ENCODE measurements around the gene TMEM131. TPM values are rescaled to one million over a fixed set of nuclear protein-coding genes. Genes with fewer than 3 reads are reported as not detected.
A peak's percentile ranks its signal among the peaks of the same experiment; 100 is the strongest.

TMEM131 gene
- total RNA-seq, 2 experiments from 2014 or later: 25.8 to 32.5 TPM

GRCh38 chr2:97792416-97792815 is 203.3 kb downstream of the TMEM131 start:
- peaks cover 7% of the 10 kb centered on the region for H3K36me3 Mint-ChIP-seq (ENCODE audit: low read depth)
- H3K4me3 Mint-ChIP-seq: no peak overlapping the region
- no peak for ATAC-seq
- DNase-seq: no peak
- H3K27me3 Mint-ChIP-seq: no peaks in the 10 kb centered on the region
- POLR2A ChIA-PET: no interaction called here
- H3K4me1 Mint-ChIP-seq: no peaks in the 10 kb centered on the region
- CTCF ChIA-PET: interaction anchor here (0.6 to 0.8 kb wide), 2 partner anchors 14 to 30 kb away, joined by 3 read pairs; no protein-coding TSS in a partner anchor
- no peak overlapping the region for H3K27ac Mint-ChIP-seq
- intact Hi-C loops (cut with DNase I, micrococcal nuclease): no loop called here
- no peaks in the 10 kb centered on the region for H3K9me3 Mint-ChIP-seq (ENCODE audit: low read depth)

DNA sequence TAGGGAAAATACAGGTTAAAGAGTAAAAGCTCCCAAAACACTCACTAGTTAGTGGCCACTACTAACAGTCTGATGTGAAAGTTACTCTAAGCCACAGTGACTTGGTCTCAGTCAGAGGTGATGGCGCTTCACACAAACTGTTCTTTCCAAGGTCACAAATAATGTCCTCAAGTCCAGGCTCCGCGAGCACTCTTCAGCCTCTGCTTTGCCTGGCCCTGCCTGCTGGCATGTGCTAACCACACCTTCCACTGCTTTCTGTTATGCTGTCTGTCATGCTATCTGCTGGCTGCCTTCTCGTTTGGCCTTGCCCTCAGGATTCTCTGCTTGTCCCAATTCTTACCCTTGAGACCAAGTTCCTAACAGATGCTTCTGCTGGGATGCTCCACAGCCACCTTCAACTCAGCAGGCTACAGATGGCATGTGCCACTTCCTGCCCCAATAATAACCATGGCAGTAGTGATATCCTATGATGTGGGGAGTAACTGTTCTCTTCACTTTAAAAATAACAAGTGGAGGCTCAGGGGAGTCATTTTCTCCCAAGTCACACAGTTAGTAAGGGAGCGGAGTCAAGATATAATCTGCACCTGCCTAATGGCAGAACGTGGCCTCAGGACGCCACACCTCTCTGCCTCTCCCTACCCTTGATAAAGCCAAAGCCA is 206.6 kb downstream of the TMEM131 start:
- CTCF ChIA-PET: interaction anchor here (1.4 kb wide), 1 partner anchor 18 kb away, joined by 3 read pairs; no protein-coding TSS in a partner anchor
- DNase-seq: no peak
- H3K36me3 Mint-ChIP-seq (ENCODE audit: low read depth): peaks cover 7% of the 10 kb centered on the region
- H3K27me3 Mint-ChIP-seq: no peaks in the 10 kb centered on the region
- POLR2A ChIA-PET: no interaction called here
- no peak overlapping the region for H3K4me3 Mint-ChIP-seq
- H3K27ac Mint-ChIP-seq: no peak overlapping the region
- ATAC-seq: no peak
- H3K9me3 Mint-ChIP-seq (ENCODE audit: low read depth): no peaks in the 10 kb centered on the region
- peaks cover 4% of the 10 kb centered on the region for H3K4me1 Mint-ChIP-seq
- intact Hi-C loops (cut with DNase I, micrococcal nuclease): no loop called here

- intact Hi-C loops (cut with DNase I, micrococcal nuclease): no loop called here
- H3K36me3 Mint-ChIP-seq (ENCODE audit: low read depth): peaks cover 4% of the 10 kb centered on the region
- H3K27ac Mint-ChIP-seq: no peak overlapping the region
- no peak overlapping the region for H3K4me3 Mint-ChIP-seq
- no peaks in the 10 kb centered on the region for H3K27me3 Mint-ChIP-seq
- H3K9me3 Mint-ChIP-seq (ENCODE audit: low read depth): no peaks in the 10 kb centered on the region
- no peak for ATAC-seq
- POLR2A ChIA-PET: no interaction called here
- CTCF ChIA-PET: interaction anchor here (1.4 kb wide), 1 partner anchor 12 kb away, joined by 3 read pairs; no protein-coding TSS in a partner anchor
- DNase-seq: no peak
- H3K4me1 Mint-ChIP-seq: peaks cover 4% of the 10 kb centered on the region
Observed at GRCh38 chr2:97785818-97786217, 209.9 kb downstream of the TMEM131 start.

DNA sequence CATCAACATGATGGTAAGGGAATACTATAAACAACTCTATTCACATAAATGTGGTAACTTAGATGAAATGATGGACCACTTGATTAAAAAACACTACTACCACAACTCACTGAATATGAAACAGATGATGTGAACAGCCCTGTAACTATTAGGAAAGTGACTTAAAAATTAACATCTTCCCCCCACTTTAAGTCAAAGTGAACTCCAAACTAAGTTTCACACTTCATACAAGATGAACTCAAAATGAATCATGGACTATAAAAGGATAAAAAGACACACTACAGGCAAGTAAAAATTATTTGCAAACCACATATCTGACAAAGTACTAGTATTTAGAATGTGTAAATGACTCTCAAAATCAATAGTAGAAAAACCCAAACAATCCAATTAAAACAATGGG is 210.8 kb downstream of the TMEM131 start:
- DNase-seq: no peak
- Mint-ChIP-seq H3K9me3 (ENCODE audit: low read depth) (no peaks in the 10 kb centered on the region), H3K36me3 (ENCODE audit: low read depth) (peaks cover 4% of the 10 kb centered on the region), H3K4me3 (no peak overlapping the region), H3K27me3 (no peaks in the 10 kb centered on the region), H3K27ac (no peak overlapping the region), H3K4me1 (peaks cover 4% of the 10 kb centered on the region)
- intact Hi-C loops (cut with DNase I, micrococcal nuclease): no loop called here
- ATAC-seq: peak; percentile 44
- ChIA-PET POLR2A (no interaction called here), CTCF (no interaction called here)

DNA sequence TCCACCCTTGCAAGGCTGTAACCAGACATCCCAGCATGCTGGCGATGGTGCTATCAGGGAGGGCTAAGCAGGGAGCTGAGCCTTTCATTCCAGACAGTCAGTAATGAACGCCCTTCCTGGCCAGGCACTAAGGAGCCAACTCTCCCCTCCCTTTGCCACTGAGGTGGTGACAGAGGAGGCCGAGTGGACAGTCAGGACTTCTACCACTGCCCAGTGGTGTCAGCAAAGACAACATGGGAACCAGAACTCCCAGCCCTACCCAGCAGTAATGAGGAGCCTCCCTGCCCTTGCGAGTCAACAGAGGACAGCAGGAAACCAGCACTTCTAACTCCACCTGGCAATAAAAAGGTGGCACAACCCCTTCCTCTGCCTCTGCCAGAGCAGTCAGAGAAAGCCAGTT is 213.8 kb downstream of the TMEM131 start:
- intact Hi-C loops (cut with DNase I, micrococcal nuclease): no loop called here
- Mint-ChIP-seq H3K27me3 (no peaks in the 10 kb centered on the region), H3K27ac (no peak overlapping the region), H3K9me3 (ENCODE audit: low read depth) (no peaks in the 10 kb centered on the region), H3K4me3 (no peak overlapping the region), H3K4me1 (peaks cover 4% of the 10 kb centered on the region), H3K36me3 (ENCODE audit: low read depth) (peaks cover 2% of the 10 kb centered on the region)
- DNase-seq (no peak), ATAC-seq (no peak)
- ChIA-PET POLR2A (no interaction called here), CTCF (no interaction called here)

GRCh38 chr2:97779141-97779540 is 216.6 kb downstream of the TMEM131 start:
- Mint-ChIP-seq H3K27ac (no peak overlapping the region), H3K4me1 (no peaks in the 10 kb centered on the region), H3K4me3 (no peak overlapping the region), H3K9me3 (ENCODE audit: low read depth) (no peaks in the 10 kb centered on the region), H3K36me3 (ENCODE audit: low read depth) (peaks cover 9% of the 10 kb centered on the region), H3K27me3 (no peaks in the 10 kb centered on the region)
- ATAC-seq: no peak
- POLR2A ChIA-PET: no interaction called here
- intact Hi-C loops (cut with DNase I, micrococcal nuclease): no loop called here
- DNase-seq: no peak
- CTCF ChIA-PET: interaction anchor here (0.7 to 2.6 kb wide), 2 partner anchors 27 to 69 kb away, joined by 3 to 9 read pairs; no protein-coding TSS in a partner anchor

DNA sequence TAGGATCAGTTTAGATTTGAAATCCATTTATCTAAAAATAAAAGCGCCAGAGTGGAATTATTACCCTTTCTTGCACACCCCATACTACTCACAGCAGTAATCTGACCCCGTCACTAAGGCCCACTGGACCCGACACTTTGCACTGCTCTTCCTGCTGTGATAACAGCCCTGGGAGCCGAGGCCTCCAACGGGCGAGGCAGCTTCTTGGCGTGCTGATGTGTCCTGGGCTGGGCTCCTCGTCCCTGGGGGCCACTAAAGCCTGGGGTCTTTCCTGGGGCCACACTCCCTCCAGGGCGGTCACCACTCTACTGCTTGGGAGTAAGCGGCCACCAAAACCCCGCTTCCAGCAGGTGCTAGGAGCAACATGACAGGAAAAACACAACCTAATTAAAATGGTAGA is 220.7 kb downstream of the TMEM131 start:
- ChIA-PET POLR2A (no interaction called here), CTCF (interaction anchor here (0.8 to 1.3 kb wide), 3 partner anchors 32 to 610 kb away, joined by 3 to 4 read pairs (median 3); no protein-coding TSS in a partner anchor)
- DNase-seq: no peak
- Mint-ChIP-seq H3K4me1 (no peaks in the 10 kb centered on the region), H3K36me3 (ENCODE audit: low read depth) (peaks cover 11% of the 10 kb centered on the region), H3K4me3 (no peak overlapping the region), H3K9me3 (ENCODE audit: low read depth) (no peaks in the 10 kb centered on the region), H3K27me3 (no peaks in the 10 kb centered on the region), H3K27ac (no peak overlapping the region)
- intact Hi-C loops (cut with DNase I, micrococcal nuclease): no loop called here
- no peak for ATAC-seq

- Mint-ChIP-seq H3K9me3 (ENCODE audit: low read depth) (no peaks in the 10 kb centered on the region), H3K36me3 (ENCODE audit: low read depth) (peaks cover 11% of the 10 kb centered on the region), H3K27me3 (no peaks in the 10 kb centered on the region), H3K27ac (no peak overlapping the region), H3K4me3 (no peak overlapping the region), H3K4me1 (no peaks in the 10 kb centered on the region)
- no peak for DNase-seq
- ChIA-PET POLR2A (no interaction called here), CTCF (interaction anchor here (0.8 to 1.5 kb wide), 5 partner anchors 12 to 611 kb away, joined by 3 to 4 read pairs (median 3); no protein-coding TSS in a partner anchor)
- ATAC-seq: no peak
- intact Hi-C loops (cut with DNase I, micrococcal nuclease): no loop called here
Observed at GRCh38 chr2:97774425-97774824, 221.3 kb downstream of the TMEM131 start.

DNA sequence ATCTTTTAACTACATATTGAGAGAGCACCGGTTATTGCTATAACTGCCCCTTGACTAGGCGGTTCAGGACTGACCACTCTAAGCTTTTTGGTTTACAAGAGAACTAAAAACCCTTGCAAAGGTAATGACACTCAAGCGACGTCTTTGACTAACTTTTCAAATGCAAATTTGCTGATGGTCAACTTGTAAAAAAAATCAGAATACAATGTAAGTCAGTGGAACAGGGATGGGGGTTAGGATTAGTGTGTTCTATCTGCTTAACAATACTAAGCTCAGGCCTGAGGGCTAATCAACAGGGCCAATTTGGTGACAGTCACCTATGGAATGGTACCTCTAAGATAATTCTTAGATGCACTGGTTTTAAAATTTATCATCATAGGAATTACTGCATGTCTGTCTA is 225.3 kb downstream of the TMEM131 start:
- no peaks in the 10 kb centered on the region for H3K9me3 Mint-ChIP-seq (ENCODE audit: low read depth)
- H3K4me3 Mint-ChIP-seq: no peak overlapping the region
- DNase-seq: no peak
- H3K4me1 Mint-ChIP-seq: no peaks in the 10 kb centered on the region
- no peak for ATAC-seq
- CTCF ChIA-PET: no interaction called here
- no peaks in the 10 kb centered on the region for H3K27me3 Mint-ChIP-seq
- peaks cover 9% of the 10 kb centered on the region for H3K36me3 Mint-ChIP-seq (ENCODE audit: low read depth)
- no peak overlapping the region for H3K27ac Mint-ChIP-seq
- POLR2A ChIA-PET: no interaction called here
- intact Hi-C loops (cut with DNase I, micrococcal nuclease): no loop called here

DNA sequence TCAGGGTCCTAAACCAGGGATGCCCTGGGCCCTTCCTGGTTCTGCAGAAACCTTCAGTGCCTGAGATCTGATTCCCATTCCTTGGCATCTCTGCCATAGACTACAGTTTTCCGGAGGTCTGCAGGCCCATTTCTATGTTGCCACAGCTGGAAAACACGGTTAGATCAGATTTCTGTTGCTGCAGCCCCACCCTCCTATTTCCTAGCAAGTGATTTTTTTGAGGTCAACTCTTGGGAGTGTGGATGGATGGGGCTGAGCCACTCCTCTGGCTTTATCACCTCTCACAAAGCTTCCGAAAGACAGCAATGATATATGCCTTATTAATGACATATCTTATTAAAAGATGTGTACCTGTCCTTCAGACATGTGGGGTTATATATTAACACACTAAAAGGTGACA is 226.0 kb downstream of the TMEM131 start:
- H3K27me3 Mint-ChIP-seq: no peaks in the 10 kb centered on the region

GRCh38 chr2:97769308-97769707 is 226.4 kb downstream of the TMEM131 start:
- Mint-ChIP-seq H3K27ac (no peak overlapping the region), H3K4me1 (no peaks in the 10 kb centered on the region), H3K36me3 (ENCODE audit: low read depth) (peaks cover 7% of the 10 kb centered on the region), H3K9me3 (ENCODE audit: low read depth) (no peaks in the 10 kb centered on the region), H3K27me3 (no peaks in the 10 kb centered on the region), H3K4me3 (no peak overlapping the region)
- intact Hi-C loops (cut with DNase I, micrococcal nuclease): no loop called here
- ATAC-seq (no peak), DNase-seq (no peak)
- POLR2A ChIA-PET: no interaction called here
- CTCF ChIA-PET: no interaction called here

More for the DNA sequence above, 226.0 kb downstream of the TMEM131 start:
- CTCF ChIA-PET: no interaction called here
- Mint-ChIP-seq H3K4me1 (no peaks in the 10 kb centered on the region), H3K4me3 (no peak overlapping the region), H3K9me3 (ENCODE audit: low read depth) (no peaks in the 10 kb centered on the region), H3K27ac (no peak overlapping the region), H3K36me3 (ENCODE audit: low read depth) (peaks cover 9% of the 10 kb centered on the region)
- intact Hi-C loops (cut with DNase I, micrococcal nuclease): no loop called here
- ATAC-seq (no peak), DNase-seq (no peak)
- POLR2A ChIA-PET: no interaction called here

- ATAC-seq (no peak), DNase-seq (no peak)
- Mint-ChIP-seq H3K27me3 (no peaks in the 10 kb centered on the region), H3K4me3 (no peak overlapping the region), H3K4me1 (peaks cover 3% of the 10 kb centered on the region), H3K36me3 (ENCODE audit: low read depth) (peaks cover 12% of the 10 kb centered on the region), H3K9me3 (ENCODE audit: low read depth) (no peaks in the 10 kb centered on the region), H3K27ac (no peak overlapping the region)
- intact Hi-C loops (cut with DNase I, micrococcal nuclease): no loop called here
- CTCF ChIA-PET: interaction anchor here (0.5 to 1.8 kb wide), 5 partner anchors 10 to 234 kb away, joined by 3 to 9 read pairs (median 4); no protein-coding TSS in a partner anchor
- POLR2A ChIA-PET: no interaction called here
Observed at GRCh38 chr2:97766567-97766966, 229.2 kb downstream of the TMEM131 start.
